B cell (primary cell): ENCODE data around the gene ADAMTS13. TPM values are rescaled to one million over a fixed set of nuclear protein-coding genes. Genes with fewer than 3 reads are reported as not detected.

Experiments
- ATAC-seq: fragments of 200-7000 bp; cut with Tn5 transposase; one replicate; pipeline ENCODE4 v1.10.0; 2021; ENCODE audit warnings: low read depth, mild to moderate bottlenecking, moderate number of reproducible peaks, moderate library complexity
- CTCF ChIA-PET: fragments of 350-600 bp; sonication (Branson Sonifier 250); formaldehyde crosslinking; loops from one replicate; lab custom pipeline; 2021; ENCODE audit warnings: antibody characterized with exemption, inconsistent platforms; lab: Charles Lee
- POLR2A ChIA-PET: fragments of 350-600 bp; sonication (Branson Sonifier 250); formaldehyde crosslinking; loops from one replicate; lab custom pipeline; 2021; ENCODE audit warnings: antibody characterized with exemption; lab: Charles Lee
- DNase-seq: peaks from one replicate; pipeline ENCODE4 v3.0.0; 2013
- H2AFZ ChIP-seq: 2 replicates; pipeline ENCODE4 v1.6.1; 2012; ENCODE audit warnings: mild to moderate bottlenecking, low read depth, low read length; ENCODE audit not compliant: insufficient read depth, poor library complexity, severe bottlenecking
- H3K27ac ChIP-seq, 2 donors: 1 replicate in 1 of 2; 2 replicates in 1 of 2; pipeline ENCODE4 v1.5.1; 2012 to 2013; ENCODE audit warnings: low read length in 2 of 2, mild to moderate bottlenecking in 2 of 2, moderate library complexity in 1 of 2
- H3K27me3 ChIP-seq, 4 experiments: fragments of 200-600 bp in 1 of 4; sonication (generic) in 1 of 4; replicated peaks in 1 of 4; 1 replicate in 2 of 4; 2 replicates in 2 of 4; pipeline versions ENCODE4 v1.6.1 to v1.7.0; 2013 to 2016; ENCODE audit warnings: low read length in 3 of 4, mild to moderate bottlenecking in 2 of 4, mixed read lengths in 1 of 4, moderate library complexity in 1 of 4; ENCODE audit not compliant: insufficient read depth in 4 of 4, control insufficient read depth in 3 of 4; ENCODE audit errors: control extremely low read depth in 1 of 4
- H3K36me3 ChIP-seq, 2 experiments: replicated peaks in 1 of 2; 1 replicate in 1 of 2; 2 replicates in 1 of 2; pipeline versions ENCODE4 v1.6.1 to v1.7.1; 2013; ENCODE audit warnings: low read length in 1 of 2; ENCODE audit not compliant: insufficient read depth in 2 of 2, control insufficient read depth in 1 of 2; ENCODE audit errors: control extremely low read depth in 1 of 2, extremely low read depth in 1 of 2
- H3K4me1 ChIP-seq, 2 donors: fragments of 200-600 bp in 1 of 2; sonication (generic) in 1 of 2; 1 replicate in 1 of 2; 2 replicates in 1 of 2; pipeline versions ENCODE4 v1.5.1 to v1.6.1; 2013 to 2017; ENCODE audit warnings: low read length in 2 of 2; ENCODE audit not compliant: control insufficient read depth in 2 of 2, insufficient read depth in 2 of 2
- H3K4me2 ChIP-seq: replicated peaks from 2 replicates; pipeline ENCODE3; 2012; ENCODE audit warnings: mild to moderate bottlenecking, low read depth, low read length; ENCODE audit not compliant: poor library complexity, severe bottlenecking
- H3K4me3 ChIP-seq, 5 experiments: fragments of 200-600 bp in 1 of 5; sonication (generic) in 1 of 5; 1 replicate in 3 of 5; 2 replicates in 2 of 5; pipeline versions ENCODE4 v1.5.1 to v1.7.0; 2011 to 2016; ENCODE audit warnings: low read length in 4 of 5, mild to moderate bottlenecking in 4 of 5, low read depth in 2 of 5, control low read depth in 1 of 5, moderate library complexity in 1 of 5; ENCODE audit not compliant: insufficient read depth in 1 of 5; ENCODE audit errors: control extremely low read depth in 1 of 5, extremely low read depth in 1 of 5
- H3K79me2 ChIP-seq: fragments of 200-600 bp; sonication (generic); one replicate; pipeline ENCODE4 v1.6.0; 2016; ENCODE audit warnings: low read length; ENCODE audit not compliant: control insufficient read depth, insufficient read depth
- H3K9ac ChIP-seq: fragments of 200-600 bp; sonication (generic); 2 replicates; pipeline ENCODE4 v1.6.1; 2017; ENCODE audit warnings: mild to moderate bottlenecking, low read length, moderate library complexity
- H3K9me3 ChIP-seq, 3 donors: one replicate each; pipeline versions ENCODE4 v1.6.1 to v1.7.1; 2013; ENCODE audit warnings: low read length in 2 of 3; ENCODE audit not compliant: control insufficient read depth in 2 of 3, insufficient read depth in 1 of 3; ENCODE audit errors: control extremely low read depth in 1 of 3
- H4K20me1 ChIP-seq: 2 replicates; pipeline ENCODE4 v1.6.0; 2012; ENCODE audit warnings: mild to moderate bottlenecking, low read length; ENCODE audit not compliant: insufficient read depth, control insufficient read depth, poor library complexity, severe bottlenecking
- H3K27ac Mint-ChIP-seq: one replicate; pipeline ENCODE4 v1.8.0; 2021; ENCODE audit warnings: mixed read lengths
- H3K27me3 Mint-ChIP-seq: one replicate; pipeline ENCODE4 v1.8.0; 2021; ENCODE audit warnings: mixed read lengths
- H3K4me1 Mint-ChIP-seq: one replicate; pipeline ENCODE4 v1.8.0; 2021; ENCODE audit warnings: mixed read lengths
- H3K4me3 Mint-ChIP-seq: one replicate; pipeline ENCODE4 v1.8.0; 2021; ENCODE audit warnings: mixed read lengths
- H3K9me3 Mint-ChIP-seq: one replicate; pipeline ENCODE4 v1.8.0; 2022; ENCODE audit warnings: mixed read lengths; ENCODE audit not compliant: insufficient read depth
- CTCF ChIP-seq: fragments of 200-600 bp; IDR thresholded peaks from one replicate; pipeline ENCODE4 v1.8.0; 2022; ENCODE audit warnings: antibody characterized with exemption, mild to moderate bottlenecking
- EZH2 ChIP-seq: IDR thresholded peaks from 2 replicates; pipeline ENCODE4 v1.6.1; 2012; ENCODE audit warnings: borderline replicate concordance, low read depth, mild to moderate bottlenecking, moderate library complexity, low read length; ENCODE audit not compliant: insufficient read depth, poor library complexity, severe bottlenecking
- WGBS: methylation state at CpG from one replicate; pipeline ENCODE4 v1.1.5; 2013; ENCODE audit warnings: missing lambda C conversion rate; ENCODE audit not compliant: insufficient coverage; 5-methylcytosine and 5-hydroxymethylcytosine counted together
- intact Hi-C: fragments of 100-400 bp; cut with micrococcal nuclease; formaldehyde crosslinking; loops from one replicate; pipeline ENCODE4 v1.10.0; 2022
- polyA plus RNA-seq: library from polyadenylated mRNA; depleted of rRNA; stranded (reverse); fragments of >200 nt; gene quantifications from 2 replicates; pipeline ENCODE4 v1.2.3, GENCODE V29; 2012
- total RNA-seq, 2 donors: library from RNA; stranded (reverse); fragments of 120-200 nt in 1 of 2; gene quantifications; 1 replicate in 1 of 2; 2 replicates in 1 of 2; pipeline versions ENCODE4 v1.2.3 to v1.2.4, GENCODE V29; 2013 to 2022

The ADAMTS13 gene
- total and polyA plus RNA-seq, 2 donors (not counting 1 experiment from before 2014, with no cell fraction given) = 2.5 to 5.7 TPM

DNA sequence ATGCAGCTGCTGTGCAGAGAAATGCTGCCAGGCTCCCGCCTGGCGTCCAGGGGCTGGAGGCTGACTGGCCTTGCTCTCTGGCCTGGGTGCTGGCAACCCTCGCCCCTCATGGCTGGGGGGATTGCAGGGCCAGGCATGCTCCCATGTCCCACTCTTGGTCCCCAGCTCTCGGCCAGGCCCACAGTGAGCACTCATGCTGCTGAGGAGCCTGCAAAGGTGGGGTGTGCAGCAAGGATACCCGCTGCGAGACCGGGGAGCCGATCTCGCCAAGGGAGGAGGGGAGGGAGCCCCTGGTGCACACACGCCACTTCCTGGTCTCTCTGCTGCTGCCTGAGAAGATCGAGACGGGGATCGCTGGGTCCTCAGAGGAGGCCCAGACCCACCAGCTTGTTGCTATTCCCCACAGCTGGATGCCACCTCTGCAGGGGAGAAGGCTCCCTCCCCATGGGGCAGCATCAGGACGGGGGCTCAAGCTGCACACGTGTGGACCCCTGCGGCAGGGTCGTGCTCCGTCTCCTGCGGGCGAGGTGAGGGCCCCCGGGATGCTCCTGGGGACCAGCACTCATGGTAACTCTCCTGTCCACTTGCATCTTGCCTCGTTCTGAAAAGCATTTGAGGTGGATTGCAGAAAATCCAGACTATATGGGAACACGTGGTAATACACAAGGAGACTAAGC lies 23.3 kb downstream of the ADAMTS13 start:
- CTCF ChIA-PET = no interaction called here
- Mint-ChIP-seq H3K27ac (no peak overlapping the region), H3K27me3 (no peaks in the 10 kb centered on the region), H3K4me3 (no peak overlapping the region), H3K9me3 (no peaks in the 10 kb centered on the region), H3K4me1 (peaks cover 17% of the 10 kb centered on the region)
- DNase-seq (no peak), ATAC-seq (no peak)
- no peak overlapping the region for H2AFZ ChIP-seq
- H3K27ac ChIP-seq = no peak overlapping the region
- H3K4me2 ChIP-seq = no peak overlapping the region
- no peak overlapping the region for H3K4me3 ChIP-seq
- no peaks in the 10 kb centered on the region for H4K20me1 ChIP-seq
- intact Hi-C loops = no loop called here
- no peak overlapping the region for H3K9ac ChIP-seq
- peaks cover 0 to 9% (median 0%) of the 10 kb centered on the region in 3 donors for H3K9me3 ChIP-seq
- peaks cover 16 to 19% of the 10 kb centered on the region in 2 donors for H3K4me1 ChIP-seq
- WGBS = 82% methylated on average over 23 of the region's 23 CpGs
- no peak for TF ChIP-seq EZH2
- TF ChIP-seq CTCF = no peak
- H3K36me3 ChIP-seq = no peaks in the 10 kb centered on the region
- H3K79me2 ChIP-seq = no peaks in the 10 kb centered on the region
- POLR2A ChIA-PET = no interaction called here
- no peaks in the 10 kb centered on the region for H3K27me3 ChIP-seq

DNA sequence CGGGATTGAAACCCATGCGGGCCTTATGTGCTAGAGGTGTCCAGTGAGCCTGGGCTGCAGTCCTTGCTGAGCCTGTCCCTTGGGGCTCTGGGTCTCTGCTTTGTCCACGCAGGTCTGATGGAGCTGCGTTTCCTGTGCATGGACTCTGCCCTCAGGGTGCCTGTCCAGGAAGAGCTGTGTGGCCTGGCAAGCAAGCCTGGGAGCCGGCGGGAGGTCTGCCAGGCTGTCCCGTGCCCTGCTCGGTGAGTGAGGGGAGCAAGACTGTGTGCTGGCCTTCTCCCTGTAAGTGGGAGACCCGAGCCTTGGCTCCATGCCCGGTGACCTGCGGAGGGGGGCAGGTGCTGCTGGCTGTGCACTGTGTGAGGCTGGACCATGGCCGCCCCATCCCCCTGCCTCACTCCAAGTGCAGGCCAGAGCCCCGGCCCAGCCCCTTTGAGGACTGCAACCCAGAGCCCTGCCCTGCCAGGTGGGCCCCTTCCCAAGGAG lies 26.4 kb downstream of the ADAMTS13 start:
- Histone ChIP-seq H3K36me3 (no peaks in the 10 kb centered on the region), H4K20me1 (no peaks in the 10 kb centered on the region), H3K4me2 (no peak overlapping the region), H3K79me2 (no peaks in the 10 kb centered on the region), H3K9ac (no peak overlapping the region), H3K9me3 (no peaks in the 10 kb centered on the region), H2AFZ (no peak overlapping the region), H3K27me3 (no peaks in the 10 kb centered on the region), H3K4me1 (no peaks in the 10 kb centered on the region), H3K4me3 (no peak overlapping the region), H3K27ac (no peak overlapping the region)
- ChIA-PET CTCF (no interaction called here), POLR2A (no interaction called here)
- TF ChIP-seq CTCF = no peak
- no peak for TF ChIP-seq EZH2
- no peak overlapping the region for H3K27ac Mint-ChIP-seq
- peaks cover 3% of the 10 kb centered on the region for H3K4me1 Mint-ChIP-seq
- H3K9me3 Mint-ChIP-seq = no peaks in the 10 kb centered on the region
- DNase-seq (no peak), ATAC-seq (no peak)
- H3K4me3 Mint-ChIP-seq = no peak overlapping the region
- intact Hi-C loops = no loop called here
- 96% methylated on average over 12 of the region's 13 CpGs for WGBS
- H3K27me3 Mint-ChIP-seq = peaks cover 3% of the 10 kb centered on the region
